HG03521 (cell line): Measurements from ENCODE around the gene ARFGAP1.

Source experiments
- ATAC-seq: cut with Tn5 transposase; IDR thresholded peaks from one replicate; pipeline ENCODE4 v1.9.1; 2021; ENCODE audit warnings: mild to moderate bottlenecking, moderate library complexity; ENCODE audit not compliant: unreplicated experiment

ARFGAP1 gene

DNA sequence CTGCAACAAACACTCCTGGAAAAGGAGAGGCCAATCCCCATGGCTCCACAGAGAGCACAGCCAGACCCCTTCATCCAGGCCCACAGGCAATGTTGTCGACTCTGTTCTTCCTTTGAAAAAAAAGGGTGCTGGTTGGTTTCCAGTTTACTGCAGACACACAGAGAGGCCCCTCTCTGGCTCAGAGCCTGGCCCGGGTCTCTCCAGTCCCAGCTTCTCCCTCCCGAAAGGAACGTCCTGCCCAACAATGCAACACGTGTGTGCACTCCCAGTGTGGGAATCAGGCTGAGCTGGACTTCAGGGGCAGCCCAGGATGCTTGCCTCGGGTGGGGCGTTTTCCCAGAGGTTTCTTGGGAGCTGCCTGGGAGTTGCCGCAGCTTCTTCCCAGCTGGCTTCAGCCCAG is 13.8 kb upstream of the ARFGAP1 start:
- no peak for ATAC-seq

DNA sequence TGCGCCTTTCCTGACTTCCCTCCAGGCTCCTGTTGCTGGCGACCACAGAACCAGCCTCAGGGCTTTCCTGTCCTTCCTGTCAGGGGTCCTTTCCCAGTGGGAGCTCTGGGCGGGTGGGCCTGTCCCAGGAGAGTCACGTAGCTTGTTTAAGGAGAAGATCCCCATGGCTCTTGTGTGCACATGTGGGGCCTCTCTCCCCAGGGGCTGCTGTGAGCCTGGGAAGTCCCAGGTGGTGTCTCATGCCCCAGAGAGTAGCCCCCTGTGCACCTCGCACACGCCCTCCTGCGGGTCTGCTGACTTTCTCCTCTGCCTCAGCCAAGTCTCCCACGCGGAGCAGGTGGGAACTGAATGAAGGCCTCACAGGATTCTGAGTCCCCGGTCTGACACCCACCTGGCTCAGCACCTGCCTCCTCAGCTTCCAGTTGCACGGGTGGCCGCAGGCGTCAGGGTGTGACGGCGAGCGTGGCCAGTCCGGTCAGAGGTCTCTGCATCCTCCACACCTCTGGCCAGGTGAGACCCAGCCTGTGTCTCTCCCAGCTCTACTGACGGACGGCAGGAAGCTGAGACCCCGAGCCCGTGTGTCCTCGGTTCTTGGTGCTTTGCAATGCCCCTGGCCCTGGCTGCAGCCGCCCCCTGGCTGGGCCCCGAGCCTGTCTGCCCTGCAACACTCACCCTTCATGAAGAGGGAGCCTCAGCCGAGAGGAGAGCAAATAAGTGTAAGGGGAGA is 12.7 kb upstream of the ARFGAP1 start:
- no peak for ATAC-seq

DNA sequence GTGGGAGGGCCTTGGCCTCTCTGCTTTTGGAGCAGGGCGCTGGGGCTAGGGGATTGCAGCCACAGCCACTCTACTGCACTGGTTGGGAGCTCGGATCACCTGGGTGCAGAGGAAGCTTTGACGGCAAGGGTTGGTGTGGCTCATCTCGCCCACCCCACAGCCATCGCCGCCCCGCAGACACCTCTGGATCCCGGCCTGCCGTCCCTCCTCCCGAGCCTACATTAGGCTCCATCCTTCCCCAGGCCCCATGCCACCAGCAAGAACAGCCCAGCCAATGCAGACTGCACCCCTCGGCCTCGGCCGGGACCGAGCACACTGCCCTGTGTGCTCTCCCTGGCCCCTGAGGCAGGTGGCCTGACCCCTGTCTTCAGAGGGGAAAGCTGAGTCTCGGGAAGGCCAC is 12.1 kb upstream of the ARFGAP1 start:
- ATAC-seq, result no peak

DNA sequence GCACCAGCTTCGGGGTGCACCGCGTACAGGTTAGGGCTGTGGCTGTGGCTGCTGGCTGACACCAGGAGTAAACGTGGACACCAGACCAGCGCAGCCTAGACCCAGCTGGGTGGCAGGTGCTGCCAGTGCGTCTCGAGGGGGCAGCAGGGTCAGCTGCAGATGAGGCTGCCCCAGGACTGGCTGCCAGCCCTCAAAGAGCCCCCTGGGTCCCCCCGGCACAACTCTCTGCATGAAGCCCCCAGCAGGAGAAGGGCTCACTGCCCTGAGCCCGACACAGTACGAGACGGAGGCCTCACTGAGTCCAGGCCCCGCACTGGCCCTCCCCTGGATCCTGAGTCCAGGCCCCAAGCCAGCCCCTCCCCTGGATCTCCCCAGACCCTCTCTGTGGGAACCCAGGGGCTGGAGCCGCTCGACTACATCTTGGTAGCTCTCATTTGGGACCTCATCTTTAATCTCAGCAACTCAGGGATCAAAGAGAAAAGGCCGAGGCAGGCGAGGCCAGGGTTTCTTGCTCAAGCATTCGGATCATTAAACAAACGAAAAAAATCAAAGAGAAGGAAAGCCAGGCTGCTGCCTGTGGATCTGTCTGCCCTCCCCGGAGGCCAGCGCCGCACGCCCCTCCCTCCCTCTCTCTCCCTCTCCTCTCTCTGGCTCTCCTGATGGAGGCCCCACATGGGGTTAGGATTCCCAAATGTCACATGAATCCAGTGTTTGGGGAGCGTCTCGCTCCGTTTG is 11.4 kb upstream of the ARFGAP1 start:
- ATAC-seq, result no peak

DNA sequence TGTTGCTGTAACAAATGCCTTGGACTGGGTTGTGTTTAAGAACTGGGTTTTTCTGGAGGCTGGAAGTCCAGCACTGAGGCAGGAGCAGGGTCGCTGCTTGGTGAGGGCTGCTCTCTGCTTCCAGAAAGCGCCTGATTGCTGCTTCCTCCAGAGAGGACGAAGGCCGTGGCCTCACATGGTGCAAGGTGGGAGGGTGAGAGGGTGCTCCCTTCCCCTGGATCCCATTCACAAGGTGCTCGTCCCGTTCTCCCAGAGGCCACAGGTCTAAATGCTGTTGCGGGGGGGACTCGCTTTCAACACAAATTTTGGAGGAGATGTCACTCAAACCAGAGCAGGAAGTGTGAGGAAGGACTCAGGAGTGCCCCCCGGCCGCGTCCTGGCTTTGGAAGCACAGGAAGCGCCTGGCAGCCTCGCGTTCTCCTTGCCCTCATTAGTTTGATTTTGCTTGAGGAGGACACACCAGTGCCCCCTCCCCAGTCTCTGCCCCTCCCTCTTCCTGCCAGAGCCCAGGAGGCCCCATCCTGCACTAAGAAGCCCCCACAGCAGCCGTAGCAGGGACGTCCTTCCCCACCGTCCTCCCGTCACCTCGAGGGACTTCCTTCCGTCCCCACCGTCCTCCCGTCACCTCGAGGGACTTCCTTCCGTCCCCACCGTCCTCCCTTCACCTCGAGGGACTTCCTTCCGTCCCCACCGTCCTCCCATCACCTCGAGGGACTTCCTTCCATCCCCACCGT is 10.7 kb upstream of the ARFGAP1 start:
- no peak for ATAC-seq

DNA sequence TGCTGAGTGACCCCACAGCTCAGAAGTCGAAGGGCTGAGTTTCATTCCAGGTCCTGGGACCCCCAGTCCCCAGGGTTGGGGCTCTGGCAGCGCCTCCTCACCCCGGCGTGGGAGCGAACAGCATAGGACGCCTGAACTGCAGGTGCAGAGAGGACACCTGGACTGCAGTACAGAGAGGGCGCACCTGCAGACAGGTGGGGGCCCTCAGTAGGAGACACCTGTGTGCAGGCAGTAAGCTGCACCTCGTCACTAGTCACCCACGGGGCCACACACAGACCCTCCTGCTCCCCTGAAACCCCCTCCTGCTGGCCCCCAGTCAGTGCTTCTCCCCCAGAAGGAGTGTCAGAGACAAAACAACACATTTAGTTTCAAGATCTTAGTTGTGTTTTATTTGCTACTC is 9.8 kb upstream of the ARFGAP1 start:
- no peak for ATAC-seq

DNA sequence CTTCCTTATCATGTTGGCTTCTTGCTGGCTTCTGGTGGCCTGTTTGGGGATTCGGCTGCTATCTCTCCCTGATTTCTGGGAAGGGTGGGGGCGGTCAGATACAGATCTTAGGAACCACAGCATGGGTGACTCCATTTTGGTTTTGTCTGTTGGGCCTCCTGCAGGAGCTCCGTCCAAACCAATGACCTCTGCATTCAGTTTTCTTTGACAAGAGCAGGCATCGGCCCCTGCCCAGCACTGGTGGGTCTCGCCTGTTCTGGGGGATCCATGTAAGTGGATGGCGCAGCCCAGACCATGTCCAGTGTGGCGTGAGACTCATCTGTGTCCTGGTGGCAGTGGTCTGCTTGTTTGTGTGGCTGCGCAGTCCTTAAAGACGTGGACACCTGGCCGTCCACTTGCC is 8.6 kb upstream of the ARFGAP1 start:
- ATAC-seq, result no peak

DNA sequence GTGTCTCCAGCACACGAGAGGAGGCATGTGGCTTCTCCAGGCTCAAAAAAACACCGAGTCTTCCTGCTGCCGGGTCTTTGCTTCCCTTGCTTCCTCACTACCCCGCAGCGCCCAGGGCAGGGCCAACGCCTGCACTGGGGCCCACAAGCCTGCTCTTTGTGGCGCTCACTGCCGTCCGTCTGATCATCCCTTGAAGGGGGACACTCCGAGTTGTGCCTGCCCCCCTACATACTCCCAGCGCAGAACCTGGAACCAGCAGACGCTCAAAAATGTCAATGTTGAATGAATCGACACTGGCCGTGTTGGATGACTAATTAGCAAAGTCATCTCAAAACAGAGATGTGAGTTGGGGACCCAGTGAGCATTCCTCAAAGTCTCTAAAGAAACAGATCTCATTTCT is 8.1 kb upstream of the ARFGAP1 start:
- ATAC-seq, result no peak

DNA sequence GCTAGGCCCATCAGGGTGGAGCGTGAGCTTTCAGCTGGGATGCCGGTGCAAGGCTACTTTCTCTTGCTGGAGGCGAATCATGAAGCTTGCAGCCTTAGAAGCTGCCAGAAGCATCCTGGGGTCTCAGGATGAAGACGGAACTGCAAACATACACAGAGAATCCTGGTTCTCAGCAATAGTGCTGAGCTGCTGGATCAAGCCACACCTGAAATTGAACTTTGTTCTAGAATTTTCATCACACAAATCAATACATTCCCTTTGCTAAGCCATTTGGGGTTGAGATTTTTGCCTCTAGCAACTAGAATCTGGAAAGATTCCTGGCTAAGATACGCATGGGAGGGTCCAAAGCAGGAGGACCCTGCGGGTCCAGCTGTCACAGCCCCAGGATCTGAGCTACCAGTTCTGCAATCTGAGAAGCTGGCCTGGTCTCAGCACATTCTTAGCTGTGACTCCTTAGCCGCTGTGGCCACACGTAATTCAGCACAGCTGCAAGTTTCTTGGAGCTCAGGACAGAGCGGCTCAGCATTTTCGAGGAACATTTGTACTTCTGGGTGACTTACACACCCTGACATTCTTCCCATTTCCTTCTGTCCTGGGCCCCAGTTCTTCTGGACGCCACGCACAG is 6.6 kb upstream of the ARFGAP1 start:
- ATAC-seq, result no peak

DNA sequence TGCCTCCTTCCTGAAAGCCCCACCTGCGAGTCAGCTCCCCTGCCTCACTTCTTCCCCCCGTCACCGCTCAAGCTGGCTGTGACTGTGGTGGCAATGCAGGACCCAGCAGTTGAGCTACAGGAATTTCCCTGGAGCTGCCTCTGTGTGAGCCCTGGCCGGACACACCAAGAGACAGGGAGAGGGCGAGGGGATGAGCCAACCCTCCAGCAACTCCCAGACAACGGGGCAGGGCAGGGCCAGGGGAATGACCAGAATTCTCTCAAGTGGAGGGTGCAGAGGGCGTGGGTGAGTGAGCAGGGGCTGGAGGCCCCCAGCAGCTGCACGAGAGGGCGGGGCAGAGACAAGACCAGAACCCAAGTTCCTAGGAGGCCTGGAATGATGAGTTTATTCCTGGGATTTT is 4.9 kb upstream of the ARFGAP1 start:
- ATAC-seq, result no peak

DNA sequence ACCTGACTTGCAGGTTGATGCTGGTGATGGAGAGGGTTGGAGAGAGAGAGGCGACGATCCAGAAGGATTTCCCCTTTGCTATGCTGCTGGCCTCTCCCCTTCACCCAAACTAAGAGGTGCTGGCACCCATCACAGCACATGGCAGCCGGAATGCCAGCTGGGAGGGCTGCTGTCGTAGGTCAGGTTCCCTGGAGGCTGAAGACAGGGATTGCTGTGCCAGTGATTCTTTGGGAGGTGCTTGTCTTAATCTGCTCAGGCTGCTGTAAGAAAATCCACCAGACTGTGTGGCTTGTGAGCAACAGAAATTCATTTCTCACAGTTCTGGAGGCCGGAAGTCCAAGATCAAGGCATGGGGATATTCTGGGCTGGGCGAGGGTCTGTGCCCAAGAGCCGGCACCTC is 4.4 kb upstream of the ARFGAP1 start:
- no peak for ATAC-seq

DNA sequence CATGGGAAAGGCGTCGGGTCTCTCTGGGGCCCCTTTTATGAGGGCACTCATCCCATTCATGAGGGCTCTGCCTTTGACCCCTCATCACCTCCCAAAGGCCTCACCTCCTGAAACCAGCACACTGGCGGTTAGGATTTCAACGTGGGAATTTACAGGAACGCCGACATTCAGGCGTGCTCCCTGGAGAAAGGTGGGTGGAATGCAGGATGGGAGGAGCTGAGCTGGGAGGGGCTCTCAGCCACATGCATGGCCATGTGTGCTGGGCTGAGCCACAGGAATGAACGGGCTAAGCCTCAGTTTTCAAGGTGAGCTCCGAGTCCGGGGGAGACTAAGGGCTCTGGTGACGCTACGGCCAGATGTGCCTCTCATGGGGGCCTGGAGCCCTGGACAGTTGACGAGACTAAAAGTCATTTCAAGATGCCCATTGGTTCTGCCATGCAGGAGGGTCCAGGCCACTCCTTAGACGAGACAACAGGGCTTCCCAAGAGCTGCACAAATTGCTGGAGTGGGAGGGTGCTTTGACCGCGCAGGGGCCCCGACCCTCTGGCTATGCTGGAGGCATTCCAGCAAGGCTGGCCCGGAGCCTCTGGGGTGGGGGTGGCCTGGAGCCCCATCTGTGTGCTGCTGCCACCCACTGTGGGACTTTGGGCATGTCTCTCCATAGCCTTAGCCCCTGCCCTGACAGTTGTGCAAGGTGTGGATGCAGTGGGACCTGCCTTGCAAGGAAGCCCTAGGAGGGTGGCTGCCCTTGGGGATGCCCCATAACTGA is 3.8 kb upstream of the ARFGAP1 start:
- no peak for ATAC-seq

DNA sequence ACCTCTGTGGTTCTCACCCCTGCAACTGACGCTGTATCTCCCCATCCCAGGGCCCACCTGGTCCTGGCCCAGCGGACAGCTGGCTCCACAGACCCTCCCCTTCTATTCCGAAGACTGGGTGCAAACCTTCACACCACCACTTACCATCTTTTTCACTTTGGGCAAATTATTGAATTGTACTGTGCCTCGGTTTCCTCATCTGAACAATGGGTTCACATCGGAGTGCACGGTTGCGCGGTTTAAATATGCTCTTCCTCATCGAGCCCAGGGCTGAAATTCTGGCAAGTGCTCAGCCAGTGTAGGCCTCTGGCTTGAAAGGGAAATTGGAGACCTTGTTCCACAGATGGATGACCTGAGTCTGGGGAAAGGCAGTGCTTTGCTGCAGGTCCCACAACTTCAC is 2.9 kb upstream of the ARFGAP1 start:
- no peak for ATAC-seq

DNA sequence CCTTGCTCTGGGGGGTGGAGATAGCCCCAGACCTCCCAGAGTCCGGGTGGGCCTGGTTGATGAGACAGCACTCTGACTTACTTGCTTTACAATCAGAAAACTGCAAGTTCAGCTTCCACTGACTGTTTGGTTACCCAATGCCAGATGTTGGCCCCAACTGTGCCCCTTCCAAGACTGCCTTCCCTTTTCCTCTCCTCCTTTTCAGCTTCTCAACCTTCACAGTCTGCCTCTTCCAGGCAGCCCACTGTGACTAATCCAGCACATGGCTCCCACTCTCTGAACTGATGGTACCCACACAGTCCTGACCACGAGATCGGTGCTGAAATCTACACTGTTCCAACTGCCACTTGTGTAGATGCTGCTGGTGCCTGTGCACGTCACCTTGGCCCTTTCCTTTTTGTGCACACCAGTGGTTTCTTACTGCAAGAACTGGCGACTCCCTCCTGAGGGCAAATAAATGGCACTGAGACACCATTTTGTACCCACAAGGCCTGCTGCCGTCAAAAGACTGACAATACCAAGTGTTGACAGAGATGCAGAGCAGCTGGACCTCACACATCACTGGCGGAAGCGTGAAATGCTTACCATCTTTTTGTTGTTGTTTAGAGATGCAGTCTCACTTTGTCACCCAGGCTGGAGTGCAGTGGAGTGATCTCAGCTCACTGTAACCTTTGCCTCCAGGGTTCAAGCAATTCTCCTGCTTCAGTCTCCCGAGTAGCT is 1.8 kb upstream of the ARFGAP1 start:
- ATAC-seq, result no peak

DNA sequence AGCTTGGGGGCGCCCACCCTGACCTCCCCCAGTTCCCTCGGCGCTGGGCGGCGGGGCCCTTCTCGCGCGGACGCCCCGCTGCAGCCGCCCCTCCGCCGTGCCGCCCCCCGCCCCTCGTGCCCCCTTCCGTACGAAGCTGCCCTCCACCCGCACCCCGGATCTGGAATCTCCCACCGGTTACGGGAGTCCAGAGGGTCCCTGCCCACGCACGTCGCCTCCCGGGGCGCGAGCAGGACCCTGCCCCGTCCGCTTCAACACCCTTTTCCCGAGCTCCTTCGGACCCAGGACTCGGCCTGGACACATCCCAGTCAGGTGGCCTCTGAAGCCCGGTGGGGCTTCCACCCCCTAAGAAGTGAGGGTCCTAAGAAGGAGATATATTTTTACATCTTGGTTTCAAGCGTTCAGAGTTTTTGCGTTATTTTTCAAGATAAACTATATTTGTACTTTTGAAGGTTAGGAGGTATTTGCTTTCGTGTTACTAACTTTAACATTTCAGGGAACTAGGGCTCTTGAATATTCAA is 506 bp downstream of the ARFGAP1 start:
- no peak for ATAC-seq

DNA sequence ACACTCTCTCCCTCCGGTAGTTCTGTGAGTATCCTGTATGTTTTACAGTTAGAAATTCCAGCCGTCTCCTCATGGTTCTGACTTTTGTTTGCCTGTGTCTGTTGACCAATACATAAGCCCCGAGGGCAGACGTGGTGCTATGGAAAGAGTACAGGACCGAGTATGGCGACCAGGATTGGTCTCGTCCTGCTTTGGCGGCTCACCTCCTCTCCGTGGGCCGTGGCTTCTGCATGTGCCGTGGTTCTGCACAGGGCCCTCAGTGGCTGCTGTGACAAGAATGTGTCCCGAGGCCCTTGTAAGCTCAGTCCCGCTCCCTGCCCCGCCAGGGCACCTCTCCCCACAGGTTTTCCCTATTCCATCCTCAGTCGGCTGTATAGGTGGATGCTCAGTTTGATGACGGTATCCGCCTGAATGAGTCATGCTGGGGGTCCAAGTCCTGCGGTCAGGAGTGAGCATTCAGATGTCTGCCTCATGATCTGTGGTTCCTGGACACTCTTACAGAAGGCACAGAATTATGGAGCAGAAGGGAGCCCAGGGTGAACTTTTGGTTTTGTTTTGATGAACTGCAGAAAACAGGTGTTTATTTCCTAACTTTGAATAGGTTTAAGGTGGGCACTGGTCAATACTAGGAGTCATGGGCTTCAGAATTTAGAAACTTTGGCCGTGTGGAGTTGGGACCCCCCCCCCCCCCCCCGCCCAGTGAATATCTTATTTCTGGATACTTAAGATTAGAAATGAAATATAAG is 1.2 kb downstream of the ARFGAP1 start:
- ATAC-seq, result no peak

DNA sequence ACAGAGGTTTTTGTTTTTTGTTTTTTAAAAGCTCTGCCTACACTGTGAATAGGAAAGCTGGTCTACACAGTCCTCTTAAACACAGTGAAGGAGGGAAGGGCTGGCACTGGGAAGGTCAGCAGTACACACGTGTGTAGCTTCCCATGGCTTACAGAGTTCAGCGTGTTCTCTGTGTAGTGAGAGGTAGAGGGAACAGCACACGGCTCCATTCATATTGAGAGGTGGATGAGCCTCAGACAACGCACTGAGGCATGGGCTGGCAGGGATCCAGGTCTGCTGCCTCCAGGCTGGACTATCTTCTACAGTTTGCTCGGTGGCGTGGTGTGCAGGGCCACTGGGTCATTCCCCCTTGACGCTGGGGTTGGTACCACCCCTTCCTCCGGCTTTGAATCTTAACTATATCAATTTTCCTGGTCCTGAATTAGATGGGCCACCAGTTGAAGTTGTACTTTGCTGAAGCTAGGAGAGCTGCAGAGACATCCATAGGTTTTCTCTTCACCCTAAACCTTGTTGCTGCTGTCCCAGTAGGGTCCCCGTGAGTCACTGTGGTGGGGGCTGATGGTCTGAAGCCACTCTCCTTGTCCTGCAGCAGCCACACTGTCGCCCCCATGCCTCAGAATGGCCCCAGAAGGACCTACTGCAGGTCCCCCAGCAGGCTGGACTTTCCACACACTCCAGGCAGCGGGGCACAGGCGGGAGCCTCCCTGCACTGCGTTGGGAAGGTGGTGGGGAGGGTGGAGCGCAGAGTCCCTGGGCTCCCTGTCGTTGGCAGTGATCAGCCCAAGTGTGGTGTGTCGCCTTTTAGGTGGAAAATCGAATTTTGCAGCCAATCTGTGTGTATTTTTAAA is 2.0 kb downstream of the ARFGAP1 start:
- no peak for ATAC-seq

DNA sequence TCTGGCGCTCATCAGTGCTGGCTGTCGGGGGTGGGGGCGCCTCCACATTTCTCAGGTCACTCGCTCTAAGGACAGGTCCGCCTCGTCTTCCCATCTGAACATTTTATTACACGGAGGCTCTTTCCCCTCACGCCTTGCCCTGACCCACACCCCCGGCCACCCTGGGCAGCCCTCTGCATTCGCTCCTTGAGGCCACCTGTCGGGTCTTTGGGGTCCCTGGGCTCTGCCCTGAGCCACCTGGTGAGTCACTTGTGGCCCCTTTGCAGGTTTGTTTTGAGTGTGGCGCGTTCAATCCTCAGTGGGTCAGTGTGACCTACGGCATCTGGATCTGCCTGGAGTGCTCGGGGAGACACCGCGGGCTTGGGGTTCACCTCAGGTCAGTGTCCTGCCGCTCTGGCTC is 3.2 kb downstream of the ARFGAP1 start:
- ATAC-seq, result no peak
